GF-D8 (cell line): ENCODE measurements around the gene PBRM1.
"Not testable (repeated sequence)": the region's sequence is repeated elsewhere in the genome, so short reads cannot be mapped to it uniquely, and the experiment has no call there.

Experiments
- DNase-seq: peaks from one replicate; lab custom pipeline; 2025; lab: John Stamatoyannopoulos, UW

The PBRM1 gene

DNA sequence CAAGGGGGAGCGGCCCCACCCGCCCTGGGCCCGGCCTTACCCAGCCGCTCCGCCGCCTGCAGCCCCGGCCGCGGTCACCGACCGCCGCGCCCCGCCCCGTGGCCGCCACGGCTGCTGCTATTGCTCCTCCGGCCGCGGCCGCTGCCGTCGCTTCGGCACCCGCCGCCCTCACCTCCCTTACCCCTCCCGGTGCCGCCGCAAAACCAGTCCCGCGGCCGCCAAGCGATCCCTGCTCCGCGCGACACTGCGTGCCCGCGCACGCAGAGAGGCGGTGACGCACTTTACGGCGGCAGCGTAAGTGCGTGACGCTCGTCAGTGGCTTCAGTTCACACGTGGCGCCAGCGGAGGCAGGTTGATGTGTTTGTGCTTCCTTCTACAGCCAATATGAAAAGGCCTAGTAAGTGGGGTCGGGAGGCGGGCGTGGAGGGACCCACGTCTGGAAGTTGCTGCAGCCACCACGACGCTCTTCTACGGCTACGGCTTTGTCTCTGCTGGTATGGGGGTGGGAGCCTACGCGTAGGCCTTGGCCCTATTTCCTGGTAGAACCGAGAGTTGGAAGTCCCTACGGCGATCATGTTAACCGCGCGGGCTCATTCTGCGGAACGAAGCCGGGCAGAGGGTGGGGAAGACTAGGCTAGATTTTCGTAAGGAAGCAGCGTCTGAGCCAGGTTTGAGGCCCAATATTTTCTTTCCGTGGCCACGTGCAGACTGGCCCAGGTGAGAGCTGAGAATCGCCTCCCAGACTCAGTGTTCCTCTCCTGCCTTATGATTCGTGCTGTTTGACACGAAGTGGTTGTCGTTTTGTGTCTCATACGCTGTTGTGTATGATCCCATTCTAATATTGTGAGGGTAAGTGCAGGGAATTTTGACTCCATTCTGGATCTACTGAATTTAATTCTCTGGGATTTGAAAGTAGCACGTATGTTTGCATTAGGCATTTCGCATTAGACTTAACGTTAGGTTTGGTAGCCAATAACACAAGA lies at the start of gene PBRM1, which contains the start of gene GNL3:
TSS of gene PBRM1 (minus strand) at position 205 of the 983 bp plus-strand sequence.
TSS of gene GNL3 (plus strand) at position 324 of the 983 bp plus-strand sequence. CDS start at position 385, 61 bp downstream.
- DNase-seq = peak; percentile 79

DNA sequence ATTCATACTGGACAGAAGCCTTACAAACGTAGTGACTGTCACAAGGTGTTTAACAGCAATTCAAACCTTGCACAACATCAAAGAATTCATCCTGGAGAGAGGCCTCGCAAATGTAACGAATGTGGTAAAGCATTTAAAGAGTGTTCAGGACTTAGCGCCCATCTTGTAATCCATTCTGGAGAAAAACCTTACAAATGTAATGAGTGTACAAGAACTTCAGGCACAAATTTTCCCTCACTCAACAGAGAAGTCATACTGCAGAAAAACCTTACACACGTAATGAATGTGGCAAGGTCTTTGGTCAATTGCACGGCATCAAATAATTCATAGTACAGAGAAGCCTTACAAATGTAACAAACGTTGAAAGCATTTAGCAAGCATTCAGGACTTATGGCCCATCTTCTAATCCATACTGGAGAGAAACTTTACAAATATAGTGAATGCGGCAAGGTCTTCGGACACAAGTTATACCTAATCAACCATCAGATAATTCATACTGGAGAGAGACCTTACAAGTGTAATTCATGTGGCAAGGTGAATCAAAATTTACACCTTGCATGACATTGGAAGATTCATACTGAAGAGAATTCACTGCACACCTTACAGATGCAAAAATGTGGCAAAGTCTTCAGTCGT lies 47.7 kb upstream of the PBRM1 start:
- no peak for DNase-seq

- DNase-seq = no peak
These were observed 45.9 kb upstream of the PBRM1 start for GRCh38 chr3:52731590-52731989.

DNA sequence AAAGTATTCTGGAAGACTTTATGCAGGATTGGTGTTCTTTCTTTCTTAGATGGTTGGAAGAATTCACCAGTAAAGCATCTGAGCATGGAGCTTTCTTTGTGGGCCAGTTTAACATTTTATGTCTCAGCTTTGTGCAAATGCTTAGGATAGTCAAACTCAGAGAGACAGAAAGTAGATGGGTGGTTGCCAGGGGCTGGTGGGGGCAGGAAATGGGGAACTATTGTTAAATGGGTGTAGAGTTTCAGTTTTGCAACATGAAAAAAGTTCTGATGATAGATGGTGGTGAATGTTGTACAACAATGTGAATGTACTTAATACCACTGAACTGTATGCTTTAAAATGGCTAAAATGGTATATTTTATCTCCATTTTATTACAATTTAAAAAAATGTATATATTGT lies 45.0 kb upstream of the PBRM1 start:
- DNase-seq = no peak

DNA sequence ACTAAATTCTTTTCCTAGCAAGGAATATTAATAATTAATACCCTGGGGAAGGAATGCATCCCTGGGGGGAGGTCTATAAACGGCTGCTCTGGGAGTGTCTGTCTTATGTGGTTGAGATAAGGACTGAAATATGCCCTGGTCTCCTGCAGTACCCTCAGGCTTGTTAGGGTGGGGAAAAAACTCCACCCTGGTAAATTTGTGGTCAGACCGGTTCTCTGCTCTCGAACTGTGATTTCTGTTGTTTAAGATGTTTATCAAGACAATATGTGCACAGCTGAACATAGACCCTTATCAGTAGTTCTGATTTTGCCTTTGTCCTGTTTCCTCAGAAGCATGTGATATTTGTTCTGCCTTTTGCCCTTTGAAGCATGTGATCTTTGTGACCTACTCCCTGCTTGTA lies 43.0 kb upstream of the PBRM1 start:
- DNase-seq = not testable (repeated sequence)

GRCh38 chr3:52724511-52724910 lies 38.8 kb upstream of the PBRM1 start:
- no peak for DNase-seq

DNA sequence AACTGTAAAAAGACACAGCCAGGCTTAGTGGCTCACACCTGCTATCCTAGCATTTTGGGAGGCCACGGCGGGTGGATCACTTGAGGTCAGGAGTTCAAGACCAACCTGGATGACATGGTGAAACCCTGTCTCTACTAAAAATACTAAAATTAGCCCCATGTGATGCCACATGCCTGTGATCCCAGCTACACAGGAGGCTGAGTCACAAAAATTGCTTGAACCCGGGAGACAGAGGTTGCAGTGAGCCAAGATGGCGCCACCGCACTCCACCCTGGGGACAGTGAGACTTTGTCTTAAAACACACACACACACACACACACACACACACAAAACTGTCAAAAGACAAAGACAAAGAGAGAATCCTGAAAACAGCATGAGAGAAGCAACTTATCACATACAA lies 38.2 kb upstream of the PBRM1 start:
- DNase-seq = no peak

DNA sequence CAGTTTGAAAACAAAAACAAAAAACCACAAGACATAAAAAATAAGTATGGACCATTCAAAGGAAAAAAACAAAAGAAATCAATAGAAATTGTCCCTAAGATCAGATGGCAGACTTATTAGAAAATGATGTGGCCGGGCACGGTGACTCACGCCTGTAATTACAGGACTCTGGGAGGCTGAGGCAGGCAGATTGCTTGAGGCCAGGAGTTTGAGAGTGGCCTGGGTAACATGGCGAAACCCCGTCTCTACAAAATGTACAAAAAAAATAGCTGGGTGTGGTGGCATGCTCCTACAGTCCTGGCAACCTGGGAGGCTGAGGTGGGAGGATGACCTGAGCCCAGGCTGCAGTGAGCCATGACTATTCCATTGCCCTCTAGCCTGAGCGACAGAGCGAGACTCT lies 36.8 kb upstream of the PBRM1 start:
- DNase-seq = no peak

GRCh38 chr3:52721730-52722008 lies 36.0 kb upstream of the PBRM1 start:
- DNase-seq = no peak

DNA sequence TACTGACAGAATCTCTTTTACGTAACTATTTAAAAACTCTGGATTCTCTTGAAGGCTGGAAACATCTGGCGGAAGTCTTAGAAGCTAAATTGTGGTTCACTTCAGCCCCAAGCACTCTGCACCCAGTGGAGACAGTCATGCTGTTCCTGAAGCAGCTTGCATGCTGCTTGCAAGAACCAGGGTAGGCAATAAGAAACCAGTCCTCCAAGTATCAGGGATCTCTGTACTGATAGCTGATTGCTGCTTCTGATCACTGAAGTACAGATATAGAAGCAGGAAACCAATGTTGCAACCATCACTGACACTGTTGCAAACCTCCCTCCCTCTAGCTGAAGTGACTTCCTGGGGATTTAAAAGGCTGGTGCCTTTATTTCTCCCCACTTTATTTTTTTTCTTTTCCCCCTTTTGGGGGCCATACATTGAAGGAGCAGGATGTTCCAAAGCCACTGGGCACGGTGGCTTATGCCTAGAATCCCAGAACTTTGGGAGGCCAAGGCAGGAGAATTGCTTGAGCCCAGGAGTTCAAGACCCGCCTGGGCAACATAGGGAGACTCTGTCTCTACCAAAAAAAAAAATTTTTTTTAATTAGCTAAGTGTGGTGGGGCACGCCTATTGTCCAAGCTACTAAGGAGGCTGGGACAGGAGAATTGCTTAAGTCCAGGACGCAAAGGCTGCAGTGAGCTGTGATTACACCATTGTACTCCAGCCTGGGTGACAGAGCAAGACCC lies 35.5 kb upstream of the PBRM1 start:
- DNase-seq = peak; percentile 99

GRCh38 chr3:52719618-52720017 lies 33.9 kb upstream of the PBRM1 start:
- no peak for DNase-seq

DNA sequence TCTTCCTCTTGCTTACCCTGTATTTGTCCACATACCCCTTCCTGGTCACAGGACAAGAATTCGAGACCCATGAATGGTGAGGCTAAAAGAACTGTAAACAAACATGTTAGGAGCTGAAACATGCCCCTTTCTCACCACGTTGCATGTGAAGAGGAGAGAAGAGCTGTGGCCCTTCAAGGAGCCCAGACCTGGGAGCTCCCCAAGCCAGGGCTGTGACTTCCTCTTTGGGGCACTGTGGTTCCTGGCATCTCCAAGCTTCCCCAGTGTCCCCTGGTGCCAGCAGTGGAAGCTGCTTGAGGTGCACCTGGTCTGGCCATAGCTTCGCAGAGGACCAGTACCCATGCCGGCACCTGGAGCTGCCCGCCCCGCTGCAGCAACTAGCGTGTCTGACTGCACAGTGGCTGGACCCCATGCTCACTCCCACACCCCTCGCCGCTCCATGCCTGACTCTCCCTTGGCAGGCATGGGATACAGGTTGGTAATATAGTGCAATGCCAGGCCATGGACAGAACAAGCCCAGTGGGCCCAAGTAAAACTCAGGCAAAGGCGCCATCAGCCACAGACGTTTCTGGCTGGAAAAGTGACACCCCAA lies 30.1 kb upstream of the PBRM1 start:
- no peak for DNase-seq

DNA sequence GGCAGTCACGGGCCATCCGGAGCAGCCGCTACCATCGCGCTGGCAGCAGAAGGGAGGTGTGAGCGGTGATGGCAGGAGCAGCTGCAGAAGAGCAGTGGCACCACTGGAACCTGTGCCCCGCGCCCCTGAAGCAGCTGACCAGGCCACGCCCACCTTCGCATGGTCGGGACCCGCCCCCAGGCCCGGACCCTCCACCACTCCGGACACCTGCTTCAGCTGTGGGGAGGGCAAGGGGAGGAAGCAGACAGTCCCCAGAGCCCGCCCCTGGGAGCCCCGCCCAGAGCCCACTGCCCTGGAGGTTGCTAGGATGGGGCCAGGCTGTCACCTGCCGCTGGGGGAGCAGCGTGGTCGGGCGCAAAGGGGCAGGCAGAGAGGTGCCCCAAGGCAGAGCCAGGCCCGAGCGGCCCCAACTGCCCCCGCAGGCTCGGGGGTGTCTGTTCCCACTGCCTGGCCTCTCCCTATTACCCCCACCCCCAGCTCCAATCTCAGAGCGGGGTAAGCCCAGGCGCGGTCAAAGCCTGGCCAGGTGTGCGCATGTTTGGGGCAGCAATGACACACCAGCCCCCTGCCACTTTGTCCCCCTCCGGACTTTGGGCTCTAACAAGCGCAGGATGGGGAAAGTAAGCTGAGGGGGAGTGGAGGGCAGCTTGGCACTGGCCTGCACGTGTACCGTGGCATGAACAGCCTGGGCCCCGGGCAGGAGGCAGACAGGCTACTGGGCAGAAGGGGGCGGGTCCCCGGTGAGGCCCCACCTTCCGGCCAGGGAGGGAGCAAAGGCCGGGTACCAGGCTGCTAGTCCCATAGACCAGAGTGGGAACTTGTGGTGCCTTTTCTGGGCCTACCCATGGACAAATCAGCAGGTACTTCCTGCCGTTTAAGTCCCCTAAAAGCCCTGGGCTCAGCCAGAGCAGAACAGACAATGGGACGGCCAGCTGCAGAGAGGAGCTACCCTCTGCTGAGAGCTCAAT lies 28.9 kb upstream of the PBRM1 start:
- no peak for DNase-seq

GRCh38 chr3:52712291-52713212 lies 26.8 kb upstream of the PBRM1 start:
- DNase-seq = no peak

DNA sequence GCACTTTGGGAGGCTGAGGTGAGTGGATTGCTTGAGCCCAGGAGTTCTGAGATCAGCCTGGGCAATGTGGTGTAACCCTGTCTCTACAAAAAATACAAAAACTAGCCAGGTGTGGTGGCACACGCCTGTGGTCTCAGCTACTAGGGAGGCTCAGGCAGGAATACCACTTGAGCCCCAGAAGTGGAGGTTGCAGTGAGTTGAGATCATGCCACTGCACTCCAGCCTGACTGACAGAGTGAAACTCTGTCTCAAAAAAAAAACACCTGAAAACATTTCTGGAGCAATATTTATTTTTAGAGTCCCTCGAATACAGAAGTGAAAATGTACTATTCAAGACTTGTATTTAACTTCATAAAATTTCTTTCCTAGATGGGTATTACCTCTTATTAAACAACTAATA lies 24.8 kb upstream of the PBRM1 start:
- no peak for DNase-seq

- no peak for DNase-seq
These were observed 21.9 kb upstream of the PBRM1 start for GRCh38 chr3:52707585-52707984.

DNA sequence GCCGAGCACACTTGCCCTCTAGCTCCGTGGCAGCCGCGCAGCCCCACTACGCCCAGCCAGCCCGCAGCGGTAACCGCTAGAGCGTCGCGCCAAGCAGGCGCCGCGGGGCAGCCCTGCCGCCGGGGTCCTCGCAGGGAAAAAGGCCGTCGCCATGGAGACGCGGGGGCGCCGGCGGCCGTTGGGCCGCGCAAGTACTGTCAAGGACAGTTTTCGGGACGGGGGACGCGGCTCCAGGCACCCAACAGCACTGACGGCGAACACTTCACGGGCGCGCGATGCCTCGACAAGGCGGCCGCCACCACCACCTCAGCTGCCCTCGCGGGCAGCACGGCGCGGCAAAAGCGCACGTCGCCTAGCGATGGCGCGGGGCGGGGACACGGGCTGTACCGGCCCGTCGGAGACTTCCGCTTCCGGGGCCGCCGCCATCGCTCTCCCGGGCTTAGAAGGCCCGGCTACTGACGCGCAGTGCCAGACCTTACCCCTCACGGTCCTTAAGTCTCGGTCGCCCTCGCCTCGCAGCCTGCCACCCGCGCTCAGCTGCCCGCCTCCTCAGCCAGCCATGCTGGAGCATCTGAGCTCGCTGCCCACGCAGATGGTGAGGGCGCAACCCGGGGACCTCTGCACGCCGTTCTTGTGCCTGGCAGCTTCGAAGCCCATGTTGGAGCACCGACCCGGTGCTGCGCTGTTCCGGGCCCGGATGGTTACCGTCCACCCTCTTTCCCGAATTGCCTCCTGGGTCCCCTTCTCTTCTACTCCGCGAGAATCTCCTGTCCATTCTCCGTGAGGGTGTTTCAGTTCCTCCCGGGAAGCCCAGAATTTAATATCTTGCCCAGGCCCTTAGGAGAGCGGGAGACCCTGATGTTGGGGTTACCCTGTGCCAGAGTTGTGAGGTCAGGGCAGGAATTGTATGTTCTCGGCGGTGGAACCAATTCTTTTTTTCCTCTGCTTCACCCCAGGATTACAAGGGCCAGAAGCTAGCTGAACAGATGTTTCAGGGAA lies 20.3 kb upstream of the PBRM1 start, which contains the start of the genes GLT8D1 and SPCS1:
TSS of gene GLT8D1 (minus strand) at position 104 of the 999 bp plus-strand sequence. CDS start 5,331 bp downstream, outside the sequence.
TSS of gene SPCS1 (plus strand) at position 419 of the 999 bp plus-strand sequence. CDS start at position 560, 141 bp downstream.
- peak; percentile 75 for DNase-seq

- DNase-seq = no peak
These were observed 19.6 kb upstream of the PBRM1 start for GRCh38 chr3:52705438-52705687.
